Measurements from ENCODE around the gene BTG1.

DNA sequence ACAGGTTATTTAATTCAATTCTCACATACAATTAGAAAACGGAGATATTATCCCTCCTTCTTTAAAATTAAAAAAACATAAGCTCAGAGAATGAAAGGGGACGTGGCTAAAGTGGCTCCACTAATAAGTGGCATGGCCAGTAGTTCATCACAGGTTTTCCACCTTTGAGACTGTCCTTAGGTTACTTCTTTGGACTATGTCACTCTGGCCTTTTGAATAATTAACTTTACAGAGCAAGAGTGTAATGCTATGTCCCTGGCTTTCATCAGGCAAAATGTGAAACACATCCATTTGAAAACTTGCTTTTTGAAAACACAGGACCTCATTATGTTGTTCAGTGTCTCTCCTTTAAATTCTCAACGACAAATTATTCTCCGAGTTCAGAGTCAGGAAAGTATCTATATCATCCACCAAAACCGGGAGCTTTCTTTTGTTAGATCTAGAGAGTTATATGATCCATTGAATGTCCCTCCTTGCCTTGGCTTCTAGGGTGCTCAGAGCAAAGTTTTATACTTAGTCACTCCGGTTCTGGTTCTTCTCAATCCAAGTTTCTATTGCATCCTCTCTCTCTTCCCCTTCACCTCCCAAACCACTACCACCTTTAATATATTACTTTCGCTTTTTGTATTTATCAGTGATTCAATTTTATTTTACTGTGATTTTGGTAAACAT is 43.0 kb upstream of the BTG1 start:
- TF ChIP-seq, protein P1, sequence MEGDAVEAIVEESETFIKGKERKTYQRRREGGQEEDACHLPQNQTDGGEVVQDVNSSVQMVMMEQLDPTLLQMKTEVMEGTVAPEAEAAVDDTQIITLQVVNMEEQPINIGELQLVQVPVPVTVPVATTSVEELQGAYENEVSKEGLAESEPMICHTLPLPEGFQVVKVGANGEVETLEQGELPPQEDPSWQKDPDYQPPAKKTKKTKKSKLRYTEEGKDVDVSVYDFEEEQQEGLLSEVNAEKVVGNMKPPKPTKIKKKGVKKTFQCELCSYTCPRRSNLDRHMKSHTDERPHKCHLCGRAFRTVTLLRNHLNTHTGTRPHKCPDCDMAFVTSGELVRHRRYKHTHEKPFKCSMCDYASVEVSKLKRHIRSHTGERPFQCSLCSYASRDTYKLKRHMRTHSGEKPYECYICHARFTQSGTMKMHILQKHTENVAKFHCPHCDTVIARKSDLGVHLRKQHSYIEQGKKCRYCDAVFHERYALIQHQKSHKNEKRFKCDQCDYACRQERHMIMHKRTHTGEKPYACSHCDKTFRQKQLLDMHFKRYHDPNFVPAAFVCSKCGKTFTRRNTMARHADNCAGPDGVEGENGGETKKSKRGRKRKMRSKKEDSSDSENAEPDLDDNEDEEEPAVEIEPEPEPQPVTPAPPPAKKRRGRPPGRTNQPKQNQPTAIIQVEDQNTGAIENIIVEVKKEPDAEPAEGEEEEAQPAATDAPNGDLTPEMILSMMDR (conservative IDR thresholded peaks at IDR 0.05; ENCODE audit: low read depth, low read length): no peak
- no peak for TF ChIP-seq EZH2 (IDR thresholded peaks at IDR 0.05; ENCODE audit: low read length, unreplicated experiment)
- no peak for TF ChIP-seq EZH2phosphoT487 (IDR thresholded peaks at IDR 0.05; ENCODE audit: borderline replicate concordance, low read length)
